NCI-H1436 treated with DMSO at 0.1 percent for 48 hours (cell line): ENCODE data around the gene SRP9.
"Not testable (repeated sequence)": the region's sequence is repeated elsewhere in the genome, so short reads cannot be mapped to it uniquely, and the experiment has no call there.

ENCODE experiments used
- DNase-seq: peaks from one replicate; lab custom pipeline; 2025; lab: John Stamatoyannopoulos, UW

SRP9 gene

DNA sequence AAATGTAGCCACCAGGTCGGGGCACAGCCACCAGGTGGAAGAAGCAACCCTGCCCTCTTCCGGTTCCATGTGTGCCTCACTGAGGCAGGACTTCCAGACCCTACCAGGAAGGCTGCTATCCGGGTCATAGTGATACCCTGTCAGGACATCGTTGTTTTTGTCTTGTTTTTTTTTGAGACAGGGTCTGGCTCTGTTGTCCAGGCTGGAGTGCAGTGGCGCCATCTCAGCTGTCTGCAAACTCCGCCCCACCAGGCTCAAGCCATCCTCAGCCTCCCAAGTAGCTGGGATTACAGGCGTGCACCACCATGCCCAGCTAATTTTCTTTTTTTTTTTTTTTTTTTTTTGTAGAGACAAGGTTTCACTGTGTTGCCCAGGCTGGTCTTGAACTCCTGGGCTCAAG, 37.5 kb downstream of the SRP9 start:
- DNase-seq: not testable (repeated sequence)

DNA sequence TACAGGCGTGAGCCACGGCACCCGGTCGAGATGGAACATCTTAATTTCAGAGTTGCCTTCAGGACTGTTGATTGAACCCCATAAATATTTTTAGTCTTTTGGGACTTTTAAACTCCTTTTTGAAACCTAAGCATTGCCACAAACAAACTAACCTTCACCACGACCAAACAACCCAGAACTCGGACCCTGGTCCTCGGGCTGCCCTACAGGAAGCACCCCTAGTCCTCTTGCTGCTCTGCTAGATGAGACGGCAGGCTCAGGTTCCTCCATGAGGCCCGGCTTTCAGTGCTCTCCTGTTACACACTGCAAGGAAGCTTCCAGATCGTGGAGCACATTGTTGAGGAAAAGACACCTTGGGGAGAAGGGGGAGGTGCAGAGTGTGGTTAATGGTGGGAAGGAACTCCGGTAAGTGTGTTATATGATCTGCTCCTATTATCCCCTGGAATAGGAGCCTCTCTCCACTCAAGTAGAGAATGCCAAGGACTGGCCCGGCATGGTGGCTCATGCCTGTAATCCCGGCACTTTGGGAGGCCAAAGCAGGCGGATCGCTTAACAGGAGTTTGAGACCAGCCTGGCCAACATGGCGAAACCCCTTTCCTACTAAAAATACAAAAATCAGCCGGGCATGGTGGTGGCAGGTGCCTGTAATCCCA, 38.0 kb downstream of the SRP9 start:
- peak; percentile 80 for DNase-seq

DNA sequence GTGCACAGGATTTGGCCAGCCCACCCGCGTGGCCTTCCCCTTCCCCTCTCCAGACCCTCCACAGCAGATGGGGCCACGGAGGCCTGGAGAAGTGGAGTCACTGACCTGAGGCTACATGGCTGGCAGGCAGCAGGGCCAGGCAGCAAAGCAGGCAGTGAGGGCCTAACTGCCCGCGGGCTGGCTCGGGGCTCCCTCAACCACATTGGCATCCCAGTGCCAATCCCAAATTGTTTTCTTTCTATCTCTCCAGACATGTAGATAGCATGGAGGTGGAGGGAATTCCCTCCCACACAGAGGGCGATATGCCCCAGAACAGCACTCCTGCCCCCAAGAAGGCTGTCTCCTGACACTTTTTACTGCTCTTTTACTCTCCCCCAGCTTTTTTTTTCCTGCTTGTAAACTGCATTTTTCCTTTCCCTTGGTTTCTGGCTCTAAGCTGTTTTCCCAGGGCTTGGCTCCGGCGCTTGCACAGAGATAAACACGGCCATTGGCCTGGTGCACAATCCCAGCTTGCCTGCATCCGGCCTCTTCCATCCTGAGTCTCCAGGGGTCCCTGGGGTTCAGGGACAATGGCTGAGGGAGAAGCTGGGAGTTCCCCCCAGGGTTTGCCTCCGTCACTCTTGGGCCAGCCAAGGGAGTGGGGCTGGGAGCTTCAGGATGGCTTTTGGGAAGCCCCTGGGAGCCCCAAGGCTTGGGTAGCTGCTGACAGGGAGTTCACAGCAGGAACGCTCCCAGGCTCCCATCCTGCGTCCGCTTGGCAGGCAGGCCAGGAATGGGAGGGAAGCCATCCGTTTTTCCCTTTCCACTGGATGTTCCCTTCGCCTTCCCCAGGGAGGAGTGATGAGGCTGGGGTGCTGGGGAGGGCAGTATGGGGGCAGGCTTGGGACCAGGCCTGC, 39.3 kb downstream of the SRP9 start:
- DNase-seq: no peak

DNA sequence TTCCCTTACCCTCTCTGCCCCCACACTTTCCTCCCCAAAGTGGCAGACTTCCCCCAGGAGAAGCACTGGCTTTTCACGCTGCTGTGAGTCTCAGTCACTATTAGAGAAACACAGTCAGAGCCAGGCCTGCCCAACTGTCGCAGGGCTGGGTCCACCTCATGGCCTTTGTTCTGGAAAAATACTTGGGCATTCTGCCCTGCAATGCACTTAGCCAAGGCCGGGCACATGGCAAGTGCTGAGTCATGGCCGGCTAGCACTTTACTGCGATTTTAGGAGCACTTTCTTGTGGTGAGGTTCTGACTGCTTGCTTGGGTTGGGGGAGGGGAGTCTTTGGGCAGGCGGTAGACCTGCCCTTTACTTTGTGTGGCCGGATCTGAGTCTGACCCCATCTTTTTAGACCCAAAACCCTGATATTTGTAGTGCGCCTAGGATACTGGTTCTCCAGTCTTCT, 40.0 kb downstream of the SRP9 start:
- no peak for DNase-seq

DNA sequence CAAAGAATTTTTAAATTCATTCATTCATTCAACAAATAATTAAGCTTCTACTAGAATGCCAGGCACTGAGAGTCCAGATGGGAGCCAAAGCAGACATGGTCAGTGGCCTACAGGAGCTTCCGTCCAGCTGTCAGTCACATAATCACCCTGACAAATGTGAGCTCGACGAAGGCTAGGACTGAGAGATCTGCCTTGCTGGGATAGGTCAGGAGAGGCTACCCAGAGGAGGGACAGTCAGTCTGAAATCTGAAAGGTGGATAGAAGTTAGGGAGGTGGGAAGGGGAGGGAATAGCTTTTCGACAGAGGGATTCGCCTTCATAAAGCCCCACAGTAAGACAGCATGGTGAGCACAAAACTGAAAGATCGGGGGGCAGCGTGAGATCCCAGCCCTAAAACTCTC, 40.6 kb downstream of the SRP9 start:
- DNase-seq: no peak

DNA sequence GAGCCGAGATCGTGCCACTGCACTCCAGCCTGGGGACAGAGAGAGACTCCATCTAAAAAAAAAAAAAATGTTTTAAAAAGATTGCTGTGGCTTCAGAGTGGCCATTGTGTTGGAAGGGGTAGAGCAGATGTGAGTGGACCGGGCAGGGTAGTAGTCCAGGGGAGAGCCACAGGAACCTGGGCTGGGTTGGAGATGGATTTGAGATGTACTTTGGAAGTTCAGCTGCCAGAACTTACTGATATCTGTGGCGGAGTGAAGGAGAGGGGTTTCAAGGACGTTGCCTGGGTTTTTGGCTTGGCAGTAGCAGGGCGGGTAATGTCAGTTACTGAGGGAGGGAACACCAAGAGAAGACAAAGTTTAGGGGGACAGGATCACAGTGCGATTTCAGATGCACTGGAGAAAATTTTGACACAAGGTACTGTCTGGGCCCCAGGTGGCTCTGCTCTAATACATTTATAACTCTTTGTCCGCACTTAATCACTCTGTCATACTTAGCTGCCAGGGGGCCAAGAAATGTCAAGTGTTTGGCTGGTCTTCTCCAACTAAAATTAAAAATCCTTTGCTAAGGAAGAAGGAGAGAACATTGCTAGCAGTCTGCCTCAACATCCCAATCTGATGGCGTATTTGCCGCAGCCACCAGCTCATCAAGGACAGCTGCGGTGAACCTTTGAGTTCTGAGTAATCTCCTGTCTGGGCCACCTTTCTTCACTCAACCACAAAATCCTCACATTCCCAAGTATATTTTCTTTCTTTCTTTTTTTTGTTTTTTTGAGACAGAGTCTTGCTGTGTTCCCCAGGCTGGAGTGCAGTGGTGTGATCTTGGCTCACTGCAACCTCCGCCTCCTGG, 41.9 kb downstream of the SRP9 start:
- DNase-seq: no peak

DNA sequence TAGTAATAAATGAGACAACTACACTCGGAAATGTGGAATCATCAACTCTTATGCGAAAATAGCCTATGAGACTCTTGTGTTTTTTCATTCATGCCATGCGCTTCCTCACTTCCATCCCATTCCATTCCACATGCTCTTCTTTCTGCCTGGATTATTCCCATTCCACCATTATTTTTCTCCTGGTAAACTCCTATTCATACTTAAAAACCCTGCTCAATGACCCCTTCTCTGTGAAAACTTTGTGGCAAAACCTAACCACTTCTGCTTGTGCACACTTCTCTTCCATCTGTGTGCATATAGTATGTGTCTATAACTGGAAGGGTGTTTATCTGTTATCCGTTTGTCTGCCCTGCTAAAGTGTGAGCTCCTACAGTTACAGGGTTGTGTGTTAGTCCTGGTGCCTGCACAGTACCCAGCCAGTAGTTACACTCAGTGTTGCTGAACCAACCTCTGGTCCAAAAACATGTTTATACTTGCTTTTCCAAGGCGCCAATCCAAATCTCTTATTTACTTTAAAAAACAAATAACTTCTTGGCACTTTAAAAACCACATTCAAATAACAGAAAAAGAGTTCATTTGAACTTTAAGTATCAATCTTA, 43.0 kb downstream of the SRP9 start:
- DNase-seq: no peak

DNA sequence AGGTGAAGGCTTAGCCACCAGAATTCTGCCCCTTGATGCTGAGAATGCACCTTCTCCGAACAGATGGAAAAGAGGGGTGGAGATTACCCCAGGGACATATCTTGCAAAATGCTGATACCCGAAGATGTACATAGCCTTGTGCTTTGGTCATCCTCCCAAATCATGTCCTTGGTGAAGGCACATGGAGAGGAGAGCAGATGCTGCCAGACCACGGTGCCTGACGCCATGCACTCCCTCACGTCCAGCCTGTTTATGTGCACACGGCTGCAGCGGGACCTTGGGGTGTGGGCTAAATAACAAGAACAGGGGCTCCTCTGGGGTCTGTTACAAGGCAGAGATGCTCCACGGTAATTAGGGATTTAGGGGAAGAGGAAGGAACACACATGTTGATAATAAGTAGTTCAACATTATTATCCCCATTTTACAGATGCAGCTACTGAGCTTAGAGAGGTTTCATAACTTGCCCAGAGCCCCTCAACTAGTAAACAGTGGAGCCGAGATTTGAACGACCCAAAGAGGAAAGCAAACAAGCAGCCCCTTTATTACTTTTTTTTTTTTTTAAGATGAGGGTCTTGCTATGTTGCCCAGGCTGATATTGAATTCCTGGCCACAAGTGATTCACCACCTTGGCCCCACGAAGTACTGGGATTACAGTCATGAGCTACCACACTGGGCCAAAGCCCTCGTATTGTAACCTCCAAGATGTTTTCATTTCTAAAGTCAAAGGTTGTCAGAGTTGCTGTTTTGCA, 45.2 kb downstream of the SRP9 start:
- no peak for DNase-seq

DNA sequence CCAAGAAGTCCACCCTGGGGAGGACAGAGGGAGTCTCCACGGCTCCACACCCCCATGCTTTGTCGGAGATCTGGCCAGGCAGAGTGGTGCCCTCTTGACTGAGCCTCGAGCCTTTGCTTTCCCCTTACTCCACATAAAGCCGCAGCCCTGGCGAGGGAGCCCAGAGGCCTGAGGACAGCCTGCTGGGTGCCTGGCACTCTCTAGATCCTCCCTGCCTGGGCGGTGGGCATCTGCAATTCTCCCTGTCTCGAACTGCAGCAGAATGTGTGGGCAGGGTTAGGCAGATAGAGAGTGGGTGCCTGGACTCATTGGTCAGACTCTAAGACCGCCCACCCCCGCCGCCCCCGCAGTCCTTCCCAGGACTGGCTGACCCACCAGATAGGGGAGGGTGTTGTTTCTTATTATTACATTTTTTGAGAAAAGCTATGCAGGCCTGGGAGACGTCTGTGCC, 46.2 kb downstream of the SRP9 start:
- DNase-seq: no peak

DNA sequence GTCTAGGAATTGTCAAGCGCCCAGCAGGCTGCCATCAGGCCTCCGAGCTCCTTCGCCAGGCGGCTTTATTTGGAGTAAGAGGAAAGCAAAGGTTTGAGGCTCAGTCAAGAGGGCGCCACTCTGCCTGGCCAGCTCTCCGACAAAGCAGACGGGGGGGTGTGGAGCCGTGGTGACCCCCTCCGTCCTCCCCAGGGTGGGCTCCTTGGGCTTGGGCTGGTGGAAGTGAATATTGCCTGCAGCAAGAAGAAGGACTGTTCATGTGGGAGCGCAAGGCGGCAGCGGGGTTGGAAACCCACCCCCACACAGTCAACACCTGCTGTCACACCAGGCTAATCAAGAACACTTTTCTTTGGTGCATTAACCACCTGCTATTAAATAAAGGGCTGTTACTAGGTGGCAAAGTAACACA, 46.9 kb downstream of the SRP9 start:
- peak; percentile 96 for DNase-seq

DNA sequence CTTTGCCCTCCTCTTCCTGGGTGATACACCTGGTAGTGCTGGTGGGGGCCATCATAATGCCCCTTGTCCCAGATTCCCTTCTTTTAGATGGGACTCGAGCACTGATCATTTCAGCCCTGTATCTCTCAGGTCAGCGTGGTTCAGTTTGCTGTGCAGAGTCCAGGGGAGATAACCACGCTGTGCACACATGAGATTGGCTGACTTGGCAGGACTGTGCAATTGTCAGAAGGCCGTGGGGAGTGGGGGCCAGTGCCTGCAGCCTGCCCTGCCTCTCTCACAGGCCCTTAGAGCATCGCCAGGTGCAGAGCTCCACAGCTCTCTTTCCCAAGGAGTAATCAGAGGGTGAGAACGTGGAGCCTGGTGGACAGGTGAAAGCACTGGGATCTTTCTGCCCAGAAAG, 47.5 kb downstream of the SRP9 start:
- DNase-seq: no peak

DNA sequence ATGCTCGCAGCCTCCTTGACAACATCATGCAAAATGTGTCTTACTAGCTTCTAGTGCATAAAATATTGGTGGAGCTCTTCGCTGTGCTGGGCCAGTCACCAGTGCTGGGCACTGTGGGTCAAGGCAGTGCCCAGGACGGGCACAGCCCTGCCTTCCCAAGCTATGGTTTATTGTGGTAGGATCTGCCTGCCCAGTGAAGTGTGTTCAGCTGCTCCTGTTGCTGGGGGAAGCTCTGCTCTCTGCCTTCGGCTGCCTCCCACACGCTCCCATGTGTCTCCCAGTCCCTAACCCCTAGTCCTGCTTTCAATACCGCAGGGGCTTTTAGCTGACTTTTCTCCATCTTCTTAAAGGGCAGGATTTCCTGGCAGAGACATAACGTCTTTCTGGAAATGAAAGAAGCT, 48.0 kb downstream of the SRP9 start:
- no peak for DNase-seq

DNA sequence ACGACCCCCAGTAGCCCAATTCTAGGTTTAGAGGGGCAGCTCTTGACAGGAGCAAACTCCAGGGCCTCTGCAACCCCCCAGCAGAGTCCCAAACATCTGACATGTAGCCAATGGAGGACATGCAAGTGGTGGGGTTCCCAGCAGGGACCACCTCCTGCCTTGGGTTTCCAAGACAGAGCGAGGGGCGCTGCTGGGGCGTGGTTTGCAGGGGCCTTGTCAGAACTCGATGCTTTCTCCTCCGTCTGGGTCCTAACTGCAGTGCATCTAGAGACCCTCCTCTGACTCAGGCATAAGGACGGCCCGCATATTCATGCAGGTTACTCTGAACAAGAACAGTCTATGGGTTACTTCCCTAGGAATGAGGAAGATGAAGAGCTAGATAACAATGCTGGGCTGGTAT, 49.5 kb downstream of the SRP9 start:
- no peak for DNase-seq

DNA sequence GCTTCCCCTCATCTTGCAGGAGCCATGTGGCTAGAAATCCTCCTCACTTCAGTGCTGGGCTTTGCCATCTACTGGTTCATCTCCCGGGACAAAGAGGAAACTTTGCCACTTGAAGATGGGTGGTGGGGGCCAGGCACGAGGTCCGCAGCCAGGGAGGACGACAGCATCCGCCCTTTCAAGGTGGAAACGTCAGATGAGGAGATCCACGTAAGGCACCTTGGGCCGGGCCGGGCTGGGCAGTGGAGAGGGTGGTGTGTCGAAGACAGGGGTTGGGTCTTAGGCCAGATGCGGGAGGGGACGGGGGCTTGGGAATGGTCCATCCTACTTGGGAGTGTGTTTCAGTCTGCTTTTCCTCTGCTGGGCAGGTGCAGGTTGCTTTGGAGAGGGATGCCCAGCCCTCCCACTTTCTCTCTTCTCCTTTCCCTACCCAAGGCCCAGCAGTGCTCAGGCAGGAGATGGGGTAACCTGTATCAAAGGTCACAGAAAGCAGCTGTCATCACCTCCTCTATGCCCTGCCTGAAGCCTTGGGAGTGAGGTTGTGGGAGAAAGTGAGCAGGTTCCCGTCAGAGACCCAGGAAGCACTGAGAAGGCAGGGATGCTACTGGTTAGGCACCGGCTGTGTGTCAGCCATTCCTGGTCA, 51.2 kb downstream of the SRP9 start:
- no peak for DNase-seq

DNA sequence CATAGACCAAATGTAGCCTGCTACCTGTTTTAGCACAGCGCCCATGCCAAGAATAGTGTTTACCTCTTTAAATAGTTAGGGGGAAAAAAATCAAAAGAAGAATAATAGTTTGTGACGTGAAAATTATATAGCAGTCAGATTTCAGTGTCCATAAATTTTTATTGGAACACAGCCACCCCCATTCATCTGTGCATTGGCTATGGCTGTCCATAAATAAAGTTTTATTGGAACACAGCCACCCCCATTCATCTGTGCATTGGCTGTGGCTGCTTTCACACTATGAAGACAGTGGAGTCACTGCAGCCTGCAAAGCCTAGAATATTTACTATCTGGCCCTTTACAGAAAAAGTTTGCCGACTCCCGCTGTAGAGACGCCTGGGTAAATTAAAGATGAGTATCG, 53.2 kb downstream of the SRP9 start:
- DNase-seq: no peak

DNA sequence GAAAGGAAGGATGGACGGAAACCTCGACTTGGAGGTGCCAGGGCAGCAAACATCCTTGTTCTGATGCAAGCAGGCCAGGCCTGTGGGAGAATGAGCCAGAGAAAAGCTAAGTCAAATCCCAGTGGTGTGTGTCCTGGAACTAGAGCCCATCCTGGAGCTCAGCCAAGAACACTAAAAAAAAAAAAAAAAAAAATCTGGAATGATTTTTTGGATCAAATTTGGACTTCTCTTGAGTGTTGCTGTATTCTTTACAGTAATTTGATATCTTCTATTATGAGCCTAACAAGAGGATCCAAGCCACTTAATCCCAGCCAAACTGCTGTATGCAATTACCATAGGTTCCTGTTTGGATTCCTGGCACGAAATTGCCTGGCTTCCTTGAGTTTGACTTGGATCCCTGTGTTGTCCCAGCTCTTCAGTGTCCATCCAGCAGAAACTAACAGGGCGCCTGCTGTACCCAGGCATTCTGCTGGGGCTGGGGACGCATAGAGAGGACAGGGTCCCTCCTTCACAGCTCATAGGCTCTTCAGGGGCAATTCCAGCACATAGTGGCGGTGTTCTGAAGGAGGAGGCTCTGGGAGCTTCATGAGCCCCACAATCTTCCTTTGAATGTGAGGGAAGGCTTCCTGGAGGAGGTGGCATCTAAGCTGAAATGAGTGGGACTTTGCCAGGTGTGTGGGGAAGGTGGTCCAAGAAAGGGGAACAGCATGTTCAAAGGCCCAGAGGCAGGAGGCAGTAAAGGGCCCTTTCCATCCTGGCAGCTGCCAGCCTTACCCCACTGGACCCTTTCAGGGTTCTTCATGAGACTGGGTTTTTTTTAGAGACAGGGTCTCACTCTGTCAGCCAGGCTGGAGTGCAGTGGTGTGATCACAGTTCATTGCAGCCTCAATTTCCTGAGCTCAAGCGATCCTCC, 57.0 kb downstream of the SRP9 start:
- no peak for DNase-seq

DNA sequence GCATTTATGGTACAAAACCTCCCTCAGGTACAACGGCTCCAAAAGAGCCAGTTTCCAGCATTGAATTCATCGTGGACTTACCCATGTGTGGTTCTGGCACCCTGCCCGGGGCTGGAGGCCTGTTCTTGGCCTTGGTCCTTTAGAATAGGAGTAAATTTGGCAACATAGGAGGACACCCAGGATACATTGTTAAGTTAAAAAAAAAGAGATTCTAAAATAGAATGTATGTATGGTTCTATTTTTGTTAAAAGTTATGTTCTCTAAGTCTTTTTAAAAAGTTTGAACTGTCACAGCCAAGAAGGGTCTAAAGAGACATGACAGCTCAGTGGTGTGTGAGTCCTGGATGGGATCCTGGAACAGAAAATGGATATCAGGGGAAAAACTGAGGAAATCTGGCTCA, 58.2 kb downstream of the SRP9 start:
- no peak for DNase-seq

DNA sequence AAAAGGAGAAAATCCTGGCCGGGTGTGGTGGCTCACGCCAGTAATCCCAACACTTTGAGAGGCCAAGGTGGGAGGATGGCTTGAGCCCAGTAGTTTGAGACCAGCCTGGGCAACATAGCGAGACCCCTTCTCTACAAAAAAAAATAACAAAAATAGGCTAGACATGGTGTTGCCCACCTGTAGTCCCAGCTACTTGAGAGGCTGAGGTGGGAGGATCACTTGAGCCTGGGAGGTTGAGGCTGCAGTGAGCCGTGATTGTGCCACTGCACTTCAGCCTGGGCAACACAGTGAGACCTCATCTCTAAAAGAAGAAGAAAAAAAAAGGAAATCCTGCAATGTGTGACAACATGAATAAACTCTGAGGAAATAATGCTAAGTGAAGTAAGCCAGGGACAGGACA, 58.7 kb downstream of the SRP9 start:
- not testable (repeated sequence) for DNase-seq

DNA sequence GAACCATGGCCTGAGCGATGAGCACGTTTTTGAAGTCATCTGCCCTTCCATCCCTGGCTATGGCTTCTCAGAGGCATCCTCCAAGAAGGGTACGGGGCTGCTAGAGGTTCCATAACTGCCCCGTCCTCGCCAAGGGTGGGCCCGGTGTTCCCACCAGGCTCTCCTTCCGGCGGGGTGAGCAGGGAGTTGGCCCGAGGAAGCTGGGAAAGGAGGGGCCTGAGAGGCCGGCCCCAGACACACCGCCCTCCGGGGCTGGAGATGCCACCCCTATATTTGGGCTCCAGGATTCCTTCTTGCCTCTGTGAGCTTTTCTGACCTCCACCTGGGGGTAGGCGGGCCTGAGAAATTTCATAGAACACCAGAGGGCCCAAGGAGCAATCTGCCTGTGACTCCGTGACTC, 61.2 kb downstream of the SRP9 start:
- DNase-seq: no peak
